HEK293T (cell line): ENCODE measurements around the gene POU2F3.

Experiments
- FOXM1 ChIP-seq: fragments of 450-650 bp; IDR thresholded peaks from 2 replicates; pipeline ENCODE4 v1.6.1; 2017; ENCODE audit warnings: mild to moderate bottlenecking, borderline replicate concordance
- TARDBP ChIP-seq: fragments of 450-650 bp; IDR thresholded peaks from 2 replicates; pipeline ENCODE4 v1.6.1; 2016

GRCh38 chr11:120214581-120214980 lies 25.4 kb upstream of the POU2F3 start:
- TF ChIP-seq TARDBP: no peak
- no peak for TF ChIP-seq FOXM1
